ENCODE results near the gene TMEM184A.

DNA sequence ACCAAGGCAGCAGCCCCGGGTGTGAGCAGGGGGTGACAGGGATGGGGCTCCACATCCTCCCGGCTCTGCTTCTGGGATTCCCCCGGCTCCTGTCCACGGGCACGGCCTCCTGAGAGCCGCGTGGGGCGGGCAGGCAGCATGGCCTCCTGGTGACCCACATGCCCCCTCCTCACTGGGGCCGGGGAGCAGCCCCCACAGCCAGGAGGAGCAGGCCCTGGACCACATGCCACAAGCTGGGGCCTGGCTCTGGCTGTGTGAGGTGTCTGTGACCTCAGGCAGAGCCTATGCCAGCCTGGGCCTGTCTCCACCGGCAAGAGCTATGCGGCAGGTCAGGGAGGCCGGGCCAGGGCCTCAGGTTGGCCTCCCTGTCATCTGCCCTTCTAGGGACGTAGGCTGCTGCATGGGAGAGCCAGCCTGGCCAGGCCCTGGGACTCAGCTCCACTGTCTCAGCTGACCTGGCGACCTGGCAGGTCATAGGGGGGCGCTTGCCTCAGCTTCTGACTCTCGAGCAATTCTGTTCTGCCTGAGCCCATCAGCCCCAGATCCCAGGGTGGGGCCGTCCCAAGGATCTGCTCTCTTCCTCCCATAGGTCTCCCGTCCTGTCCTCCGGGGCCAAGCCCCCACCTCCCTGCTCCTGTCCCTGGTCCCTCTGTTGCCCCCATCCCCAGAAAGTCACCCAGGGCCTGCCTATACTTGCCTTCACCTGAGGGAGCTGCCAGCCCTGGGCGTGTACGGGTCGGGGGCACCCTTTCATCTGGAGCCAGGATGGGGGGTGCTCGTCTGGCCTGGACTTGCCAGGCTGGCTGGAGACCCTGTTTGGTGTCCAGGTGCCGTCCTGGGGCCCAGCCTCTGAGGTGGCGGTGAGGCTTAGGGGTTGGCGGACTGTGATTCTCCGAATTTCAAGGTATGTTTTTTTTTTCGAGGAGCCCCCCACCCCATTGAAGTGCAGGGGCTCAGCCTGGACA, 3.9 kb upstream of the TMEM184A start:
- TF ChIP-seq POLR2A (IDR thresholded peaks at IDR 0.05): no peak
- TF ChIP-seq, protein P1, sequence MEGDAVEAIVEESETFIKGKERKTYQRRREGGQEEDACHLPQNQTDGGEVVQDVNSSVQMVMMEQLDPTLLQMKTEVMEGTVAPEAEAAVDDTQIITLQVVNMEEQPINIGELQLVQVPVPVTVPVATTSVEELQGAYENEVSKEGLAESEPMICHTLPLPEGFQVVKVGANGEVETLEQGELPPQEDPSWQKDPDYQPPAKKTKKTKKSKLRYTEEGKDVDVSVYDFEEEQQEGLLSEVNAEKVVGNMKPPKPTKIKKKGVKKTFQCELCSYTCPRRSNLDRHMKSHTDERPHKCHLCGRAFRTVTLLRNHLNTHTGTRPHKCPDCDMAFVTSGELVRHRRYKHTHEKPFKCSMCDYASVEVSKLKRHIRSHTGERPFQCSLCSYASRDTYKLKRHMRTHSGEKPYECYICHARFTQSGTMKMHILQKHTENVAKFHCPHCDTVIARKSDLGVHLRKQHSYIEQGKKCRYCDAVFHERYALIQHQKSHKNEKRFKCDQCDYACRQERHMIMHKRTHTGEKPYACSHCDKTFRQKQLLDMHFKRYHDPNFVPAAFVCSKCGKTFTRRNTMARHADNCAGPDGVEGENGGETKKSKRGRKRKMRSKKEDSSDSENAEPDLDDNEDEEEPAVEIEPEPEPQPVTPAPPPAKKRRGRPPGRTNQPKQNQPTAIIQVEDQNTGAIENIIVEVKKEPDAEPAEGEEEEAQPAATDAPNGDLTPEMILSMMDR (IDR thresholded peaks at IDR 0.05): no peak
